Sigmoid colon (tissue), 7 donors: ENCODE results near the gene MAP1B. TPM values are rescaled to one million over a fixed set of nuclear protein-coding genes. Genes with fewer than 3 reads are reported as not detected.

Experiments used
- DNase-seq: peaks from one replicate; pipeline ENCODE4 v3.0.0-alpha.2; 2019
- H3K27ac ChIP-seq, 4 donors: fragments of 200-600 bp; sonication (generic); one replicate each; pipeline ENCODE4 v1.5.1; 2016 to 2019; ENCODE audit warnings: mild to moderate bottlenecking in 1 of 4
- H3K27me3 ChIP-seq, 3 donors: fragments of 200-600 bp; sonication (generic); one replicate each; pipeline ENCODE4 v1.5.1; 2019; ENCODE audit warnings: mild to moderate bottlenecking in 1 of 3
- H3K36me3 ChIP-seq, 4 donors: fragments of 200-600 bp; sonication (generic); one replicate each; pipeline ENCODE4 v1.5.1; 2016 to 2019
- H3K4me1 ChIP-seq, 4 donors: fragments of 200-600 bp; sonication (generic); one replicate each; pipeline ENCODE4 v1.5.1; 2017 to 2019
- H3K4me3 ChIP-seq, 4 donors: fragments of 200-600 bp; sonication (generic); one replicate each; pipeline ENCODE4 v1.5.1; 2017 to 2019; ENCODE audit warnings: mild to moderate bottlenecking in 2 of 4, moderate library complexity in 1 of 4
- H3K9me3 ChIP-seq, 4 donors: fragments of 200-600 bp in 3 of 4; sonication (generic) in 3 of 4; one replicate each; pipeline versions ENCODE4 v1.5.1 to v1.6.1; 2013 to 2019
- EP300 ChIP-seq, 4 donors: sonication (generic); formaldehyde crosslinking; IDR thresholded peaks; one replicate each; pipeline ENCODE4 v1.6.1; 2017; ENCODE audit warnings: antibody characterized with exemption in 4 of 4
- POLR2A ChIP-seq, 2 donors: fragments of 450-650 bp; IDR thresholded peaks; one replicate each; pipeline ENCODE4 v1.6.1; 2016; ENCODE audit warnings: antibody characterized with exemption in 2 of 2, mild to moderate bottlenecking in 2 of 2, moderate library complexity in 2 of 2
- POLR2AphosphoS5 ChIP-seq, 4 donors: sonication (generic); formaldehyde crosslinking; IDR thresholded peaks; one replicate each; pipeline ENCODE4 v1.6.1; 2017; ENCODE audit warnings: antibody characterized with exemption in 4 of 4
- WGBS, 2 donors: extraction: QIAGEN DNeasy Blood & Tissue Kit; methylation state at CpG; one replicate each; pipeline ENCODE4 v1.1.7; 2013; 5-methylcytosine and 5-hydroxymethylcytosine counted together
- intact Hi-C: fragments of 100-400 bp; cut with DNase I; formaldehyde crosslinking; loops from one replicate; pipeline ENCODE4 v1.15.1; 2023
- polyA plus RNA-seq, 3 donors: library from polyadenylated mRNA; stranded (reverse); fragments of 200-250 nt; gene quantifications; one replicate each; pipeline ENCODE4 v1.2.3, GENCODE V29; 2013
- total RNA-seq, 4 donors: library from RNA; depleted of rRNA; stranded (reverse); fragments of >200 nt; gene quantifications; one replicate each; pipeline ENCODE4 v1.1.0, GENCODE V29; 2016
- TF ChIP-seq, protein P1 (sequence below), 4 experiments: fragments of 450-650 bp in 3 of 4; fragments of 200-600 bp in 1 of 4; IDR thresholded peaks; one replicate each; pipeline ENCODE4 v1.5.1; 2016 to 2019; ENCODE audit warnings: antibody characterized with exemption in 4 of 4, mild to moderate bottlenecking in 3 of 4, moderate library complexity in 2 of 4
- donor health status: healthy with polysubstance abuse.
- donor health status: Bipolar disorder and iron deficiency.
- donor health status: healthy.

Gene MAP1B
- total and polyA plus RNA-seq, 7 donors: 0.69 to 659 (median 98.6) TPM

- no peak for DNase-seq
- intact Hi-C loops: loop anchor here (5.0 kb wide), 1 partner anchor 100 kb away; no protein-coding TSS in a partner anchor
- no peak for TF ChIP-seq POLR2A (IDR thresholded peaks at IDR 0.05)
- TF ChIP-seq POLR2AphosphoS5 (IDR thresholded peaks at IDR 0.05): no peak
- no peak for TF ChIP-seq EP300 (IDR thresholded peaks at IDR 0.05)
- TF ChIP-seq, protein P1, sequence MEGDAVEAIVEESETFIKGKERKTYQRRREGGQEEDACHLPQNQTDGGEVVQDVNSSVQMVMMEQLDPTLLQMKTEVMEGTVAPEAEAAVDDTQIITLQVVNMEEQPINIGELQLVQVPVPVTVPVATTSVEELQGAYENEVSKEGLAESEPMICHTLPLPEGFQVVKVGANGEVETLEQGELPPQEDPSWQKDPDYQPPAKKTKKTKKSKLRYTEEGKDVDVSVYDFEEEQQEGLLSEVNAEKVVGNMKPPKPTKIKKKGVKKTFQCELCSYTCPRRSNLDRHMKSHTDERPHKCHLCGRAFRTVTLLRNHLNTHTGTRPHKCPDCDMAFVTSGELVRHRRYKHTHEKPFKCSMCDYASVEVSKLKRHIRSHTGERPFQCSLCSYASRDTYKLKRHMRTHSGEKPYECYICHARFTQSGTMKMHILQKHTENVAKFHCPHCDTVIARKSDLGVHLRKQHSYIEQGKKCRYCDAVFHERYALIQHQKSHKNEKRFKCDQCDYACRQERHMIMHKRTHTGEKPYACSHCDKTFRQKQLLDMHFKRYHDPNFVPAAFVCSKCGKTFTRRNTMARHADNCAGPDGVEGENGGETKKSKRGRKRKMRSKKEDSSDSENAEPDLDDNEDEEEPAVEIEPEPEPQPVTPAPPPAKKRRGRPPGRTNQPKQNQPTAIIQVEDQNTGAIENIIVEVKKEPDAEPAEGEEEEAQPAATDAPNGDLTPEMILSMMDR (IDR thresholded peaks at IDR 0.05): no peak
- Histone ChIP-seq H3K36me3 (peaks cover 5 to 42% (median 21%) of the 10 kb centered on the region in 4 donors), H3K4me3 (no peak overlapping the region), H3K4me1 (peaks cover 0 to 25% (median 21%) of the 10 kb centered on the region in 4 donors), H3K27me3 (no peaks in the 10 kb centered on the region), H3K27ac (no peak overlapping the region), H3K9me3 (no peaks in the 10 kb centered on the region)
- 91 to 94% methylated on average over 3 of the region's 3 CpGs for WGBS, 2 donors
These were observed 99.7 kb downstream of the MAP1B start for GRCh38 chr5:72206994-72207393.

GRCh38 chr5:72208324-72208926 is 101.2 kb downstream of the MAP1B start:
- intact Hi-C loops: loop anchor here (5.0 kb wide), 1 partner anchor 99 kb away; no protein-coding TSS in a partner anchor
- H3K36me3 ChIP-seq: peaks cover 3 to 34% (median 16%) of the 10 kb centered on the region in 4 donors
- H3K27ac ChIP-seq: peak overlapping the region in 1 of 4 donors; percentile 23
- TF ChIP-seq POLR2A (IDR thresholded peaks at IDR 0.05): no peak
- TF ChIP-seq POLR2AphosphoS5 (IDR thresholded peaks at IDR 0.05): no peak
- no peak for TF ChIP-seq EP300 (IDR thresholded peaks at IDR 0.05)
- TF ChIP-seq, protein P1 (IDR thresholded peaks at IDR 0.05): no peak
- WGBS, 2 donors: 88 to 97% methylated on average over 3 of the region's 3 CpGs
- no peaks in the 10 kb centered on the region for H3K9me3 ChIP-seq
- DNase-seq: no peak
- H3K27me3 ChIP-seq: no peaks in the 10 kb centered on the region
- H3K4me1 ChIP-seq: peaks cover 0 to 25% (median 21%) of the 10 kb centered on the region in 4 donors
- H3K4me3 ChIP-seq: no peak overlapping the region

GRCh38 chr5:72209147-72210115 is 102.2 kb downstream of the MAP1B start:
- peak; percentile 83 for DNase-seq
- no peak overlapping the region for H3K4me3 ChIP-seq
- peaks cover 0 to 25% (median 21%) of the 10 kb centered on the region in 4 donors for H3K4me1 ChIP-seq
- H3K9me3 ChIP-seq: no peaks in the 10 kb centered on the region
- 83 to 88% methylated on average over 10 of the region's 10 CpGs for WGBS, 2 donors
- H3K36me3 ChIP-seq: peaks cover 0 to 24% (median 6%) of the 10 kb centered on the region in 4 donors
- intact Hi-C loops: loop anchor here (5.0 kb wide), 1 partner anchor 98 kb away; no protein-coding TSS in a partner anchor
- TF ChIP-seq POLR2A (IDR thresholded peaks at IDR 0.05) (no peak), POLR2AphosphoS5 (IDR thresholded peaks at IDR 0.05) (peak in 1 of 4 donors; percentile 10)
- H3K27me3 ChIP-seq: no peaks in the 10 kb centered on the region
- H3K27ac ChIP-seq: peak overlapping the region in 1 of 4 donors; percentile 64

GRCh38 chr5:72210888-72211678 is 103.8 kb downstream of the MAP1B start:
- H3K36me3 ChIP-seq: peaks cover 0 to 8% (median 1%) of the 10 kb centered on the region in 4 donors
- no peak for DNase-seq

More at GRCh38 chr5:72210888-72211678, 103.8 kb downstream of the MAP1B start:
- no peaks in the 10 kb centered on the region for H3K9me3 ChIP-seq
- peaks cover 0 to 25% (median 21%) of the 10 kb centered on the region in 4 donors for H3K4me1 ChIP-seq
- intact Hi-C loops: no loop called here
- 66 to 77% methylated on average over 6 of the region's 6 CpGs for WGBS, 2 donors
- H3K27ac ChIP-seq: peak overlapping the region in 3 of 4 donors; percentile 46 to 67 (median 64)
- no peaks in the 10 kb centered on the region for H3K27me3 ChIP-seq
- TF ChIP-seq POLR2A (IDR thresholded peaks at IDR 0.05) (no peak), EP300 (IDR thresholded peaks at IDR 0.05) (no peak), POLR2AphosphoS5 (IDR thresholded peaks at IDR 0.05) (no peak)
- TF ChIP-seq, protein P1 (IDR thresholded peaks at IDR 0.05): no peak
- H3K4me3 ChIP-seq: no peak overlapping the region
